Central memory CD4-positive, alpha-beta T cell (primary cell): Measurements from ENCODE around the gene POLR3E.
"Not testable (repeated sequence)": the region's sequence is repeated elsewhere in the genome, so short reads cannot be mapped to it uniquely, and the experiment has no call there.

Experiments
- DNase-seq: peaks from one replicate; pipeline ENCODE4 v3.0.0; 2022

The POLR3E gene

DNA sequence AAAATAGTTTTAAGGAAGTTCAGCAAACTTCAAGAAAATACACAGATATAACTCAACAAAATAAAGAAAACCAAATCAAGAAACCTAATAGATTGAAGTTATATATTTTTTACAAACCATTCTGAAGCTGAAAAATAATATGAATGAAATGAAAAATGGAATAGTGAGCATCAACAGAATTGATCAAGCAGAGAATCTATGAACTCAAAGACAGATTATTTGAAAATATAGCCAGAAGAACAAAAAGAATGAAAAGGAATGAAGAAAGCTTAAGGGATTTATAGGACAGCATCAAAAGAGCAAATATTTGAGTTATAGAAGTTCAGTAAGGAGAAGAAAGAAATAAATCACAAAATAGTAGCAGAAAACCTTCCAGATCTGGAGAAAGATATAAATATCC is 39.4 kb downstream of the POLR3E start:
- DNase-seq, result no peak

DNA sequence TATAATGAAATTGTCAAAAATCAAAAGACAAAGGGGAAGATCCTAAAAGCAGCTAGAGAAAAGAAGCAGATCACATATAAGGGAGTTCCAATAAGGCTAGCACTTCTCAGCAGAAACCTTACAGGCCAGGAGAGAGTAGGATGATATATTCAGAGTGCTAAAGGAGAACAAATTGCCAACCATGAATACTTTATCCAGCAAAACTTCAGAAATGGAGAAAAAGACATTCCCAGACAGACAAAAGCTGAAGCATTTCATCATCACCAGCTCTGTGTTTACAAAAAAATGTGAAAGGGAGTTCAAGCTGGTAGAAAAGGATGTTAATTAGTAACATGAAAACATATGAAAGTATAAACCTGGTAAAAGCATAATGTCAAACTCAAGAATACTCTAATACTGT is 39.8 kb downstream of the POLR3E start:
- no peak for DNase-seq

DNA sequence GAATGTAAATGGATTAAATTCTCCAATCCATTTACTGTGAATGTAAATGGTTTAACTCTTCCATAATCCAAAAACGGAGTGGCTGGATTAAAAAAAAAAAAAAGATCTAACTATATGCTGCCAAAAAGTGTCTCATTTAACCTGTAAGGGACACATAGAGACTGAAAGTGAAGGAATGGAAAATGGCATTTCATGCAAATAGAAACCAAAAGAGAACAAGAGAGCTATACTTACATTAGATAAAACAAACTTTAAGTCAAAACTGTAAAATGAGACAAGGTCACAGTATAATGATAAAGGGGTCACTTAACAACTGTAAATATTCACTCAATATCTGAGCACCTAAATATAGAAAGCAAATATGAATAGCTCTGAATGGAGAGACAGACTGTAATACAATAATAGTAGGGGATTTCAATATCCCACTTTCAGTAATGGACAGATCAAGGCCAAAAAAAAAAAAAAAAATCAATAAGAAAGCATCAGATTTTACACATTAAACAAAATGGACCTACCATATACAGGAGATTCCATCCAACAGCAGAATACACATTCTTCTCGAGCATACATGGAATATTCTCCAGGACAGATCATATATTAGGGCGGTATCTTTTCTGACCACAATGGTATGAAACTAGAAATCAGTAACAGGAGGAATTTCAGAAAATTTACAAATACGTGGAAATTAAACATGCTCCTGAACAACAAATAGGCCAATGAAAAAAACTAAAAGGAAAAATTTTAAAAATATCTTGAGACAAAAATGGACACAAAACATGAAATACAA is 40.8 kb downstream of the POLR3E start:
- no peak for DNase-seq

DNA sequence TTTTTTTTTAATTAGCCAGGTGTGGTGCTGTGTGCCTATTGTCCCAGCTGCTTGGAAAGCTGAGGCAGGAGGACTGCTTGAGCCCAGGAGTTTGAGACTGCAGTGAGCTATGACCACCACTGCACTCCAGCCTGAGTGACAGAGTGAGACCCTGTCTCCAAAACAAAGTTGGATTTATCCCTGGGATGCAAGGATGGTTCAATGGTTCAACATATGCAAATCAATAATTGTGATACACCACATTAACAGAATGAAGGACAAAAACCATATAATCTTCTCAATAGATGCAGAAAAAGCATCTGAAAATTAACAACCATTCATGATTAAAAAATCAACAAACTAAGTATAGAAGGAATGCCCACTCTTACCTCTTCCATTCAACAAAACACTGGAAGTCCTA is 43.7 kb downstream of the POLR3E start:
- DNase-seq, result no peak

DNA sequence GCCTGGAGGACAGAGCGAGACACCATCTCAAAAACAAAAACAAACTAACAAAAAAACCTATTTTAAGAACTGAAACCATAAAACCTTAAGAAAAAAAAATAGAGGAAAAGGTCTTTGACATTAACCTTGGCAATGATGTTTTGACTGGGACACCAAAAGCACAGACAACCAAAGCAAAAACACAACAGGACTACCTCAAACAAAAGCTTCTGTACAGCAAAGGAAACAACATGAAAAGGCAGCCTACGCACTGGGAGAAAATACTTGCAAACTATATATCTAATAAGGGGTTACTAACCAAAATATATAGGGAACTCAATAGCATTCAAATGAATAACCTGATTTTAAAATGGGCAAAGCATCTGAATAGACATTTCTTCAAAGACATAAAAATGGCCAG is 44.9 kb downstream of the POLR3E start:
- DNase-seq, result no peak

DNA sequence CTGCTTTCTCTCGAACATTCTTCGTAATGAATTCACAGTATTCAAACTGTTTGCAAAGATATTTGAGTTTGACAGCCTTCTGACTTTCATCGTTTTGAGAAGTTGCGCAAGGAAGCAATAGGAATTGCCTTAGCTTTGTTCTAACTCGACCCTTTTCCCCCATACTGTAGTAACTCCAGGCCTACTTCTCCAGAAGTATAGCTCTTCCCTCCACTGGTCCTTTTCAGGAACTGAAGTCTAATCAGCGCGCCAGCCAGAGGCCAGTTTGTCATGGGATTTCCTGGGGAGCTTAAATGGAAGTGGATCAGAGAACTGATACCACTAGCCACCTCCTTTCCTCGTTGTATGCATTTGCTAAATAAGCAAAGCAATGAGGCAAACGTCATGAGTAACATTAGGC is 49.3 kb downstream of the POLR3E start:
- no peak for DNase-seq

DNA sequence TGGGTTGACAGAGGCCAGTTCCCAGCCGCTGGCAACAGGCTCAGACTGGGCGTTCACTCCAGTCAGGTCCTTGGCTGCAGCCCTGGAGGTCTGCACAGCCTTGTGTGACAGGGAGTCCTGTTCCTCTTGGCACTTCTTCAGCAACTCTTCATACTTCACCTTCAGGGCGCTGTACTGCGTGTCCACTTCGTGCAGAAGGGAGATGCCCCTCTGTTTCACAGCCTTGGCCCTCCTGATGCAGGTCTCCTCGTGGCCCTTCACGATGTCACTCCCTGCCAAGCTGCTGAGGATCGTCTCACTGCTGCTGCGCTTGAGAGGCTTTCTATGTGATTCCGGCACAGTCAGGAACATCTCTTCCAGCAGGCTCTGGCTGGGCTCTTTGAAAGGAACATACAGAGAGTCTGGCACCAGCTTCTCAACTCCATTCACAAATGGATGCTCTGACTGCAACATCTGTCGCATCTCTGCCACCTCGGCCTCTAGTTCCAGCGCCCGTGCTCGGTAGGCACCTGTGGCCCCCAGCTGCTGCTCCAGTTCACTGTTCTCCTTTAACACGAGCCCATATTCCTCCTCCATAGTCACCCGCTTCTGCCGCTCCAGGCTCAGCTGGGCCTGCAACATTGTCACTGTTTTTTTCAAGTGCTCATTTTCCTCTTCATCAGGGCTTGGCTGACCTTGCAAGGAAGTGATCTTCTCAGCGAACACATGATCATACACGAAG is 50.1 kb downstream of the POLR3E start:
- no peak for DNase-seq

DNA sequence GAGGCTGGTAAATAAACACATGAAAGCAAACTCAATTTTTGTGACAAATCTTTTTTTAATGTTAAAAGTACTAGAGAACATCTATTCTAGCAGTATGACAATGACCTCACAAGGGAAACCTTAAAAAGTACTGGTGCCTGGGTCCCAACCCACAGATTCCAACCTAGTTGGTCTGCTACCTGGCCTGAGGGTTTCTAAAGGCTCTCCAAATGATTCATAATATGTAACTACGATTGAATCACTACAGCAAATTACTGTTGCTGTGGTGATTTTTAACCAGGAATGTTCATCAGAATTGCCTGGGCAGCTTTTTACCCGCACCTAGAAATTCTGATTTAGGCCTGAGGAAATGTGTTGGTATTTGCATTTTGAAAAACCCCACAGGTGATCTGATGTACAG is 51.1 kb downstream of the POLR3E start:
- no peak for DNase-seq

DNA sequence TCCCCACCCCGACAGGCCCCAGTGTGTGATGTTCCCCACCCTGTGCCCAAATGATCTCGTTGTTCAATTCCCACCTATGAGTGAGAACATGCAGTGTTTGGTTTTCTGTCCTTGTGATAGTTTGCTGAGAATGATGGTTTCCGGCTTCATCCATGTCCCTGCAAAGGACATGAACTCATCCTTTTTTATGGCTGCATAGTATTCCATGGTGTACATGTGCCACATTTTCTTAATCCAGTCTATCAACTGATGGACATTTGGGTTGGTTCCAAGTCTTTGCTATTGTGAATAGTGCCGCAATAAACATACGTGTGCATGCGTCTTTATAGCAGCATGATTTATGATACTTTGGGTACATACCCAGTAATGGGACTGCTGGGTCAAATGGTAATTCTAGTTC is 53.8 kb downstream of the POLR3E start:
- DNase-seq, result not testable (repeated sequence)

DNA sequence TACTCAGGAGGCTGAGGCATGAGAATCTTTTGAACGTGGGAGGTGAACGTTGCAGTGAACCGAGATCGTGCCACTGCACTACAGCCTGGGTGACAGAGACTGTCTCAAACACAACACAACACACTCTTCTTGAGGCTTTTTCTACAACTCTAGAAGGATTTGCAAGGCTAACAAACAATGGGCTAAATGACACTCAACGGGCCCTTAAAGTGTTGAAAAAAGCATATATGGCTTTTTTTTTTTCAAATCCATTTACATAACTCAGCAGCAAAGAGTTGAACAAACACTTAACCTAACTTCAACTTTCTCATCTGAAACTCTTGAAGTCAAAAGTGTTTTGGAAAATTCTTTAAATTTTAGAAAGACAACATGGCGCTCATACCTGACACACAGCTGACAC is 54.9 kb downstream of the POLR3E start:
- no peak for DNase-seq

DNA sequence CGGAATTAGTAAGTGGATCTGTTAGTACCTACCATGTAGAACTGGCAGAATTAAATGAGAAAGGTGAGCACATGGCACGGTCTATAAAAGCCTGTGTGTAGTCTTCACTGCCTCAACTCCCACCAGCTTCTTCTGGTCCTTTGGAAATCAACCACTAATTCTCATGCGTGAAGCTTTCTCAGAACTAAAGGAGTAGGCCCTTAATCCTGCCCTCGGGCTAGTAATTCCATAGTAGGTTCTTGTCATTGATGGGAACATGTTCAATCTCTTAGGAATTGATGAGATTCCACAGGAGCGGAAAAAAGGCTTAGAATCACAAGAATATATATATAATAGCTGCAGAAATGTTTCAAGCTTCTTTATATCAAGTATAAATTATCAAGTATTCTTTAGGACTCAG is 55.5 kb downstream of the POLR3E start:
- DNase-seq, result no peak

DNA sequence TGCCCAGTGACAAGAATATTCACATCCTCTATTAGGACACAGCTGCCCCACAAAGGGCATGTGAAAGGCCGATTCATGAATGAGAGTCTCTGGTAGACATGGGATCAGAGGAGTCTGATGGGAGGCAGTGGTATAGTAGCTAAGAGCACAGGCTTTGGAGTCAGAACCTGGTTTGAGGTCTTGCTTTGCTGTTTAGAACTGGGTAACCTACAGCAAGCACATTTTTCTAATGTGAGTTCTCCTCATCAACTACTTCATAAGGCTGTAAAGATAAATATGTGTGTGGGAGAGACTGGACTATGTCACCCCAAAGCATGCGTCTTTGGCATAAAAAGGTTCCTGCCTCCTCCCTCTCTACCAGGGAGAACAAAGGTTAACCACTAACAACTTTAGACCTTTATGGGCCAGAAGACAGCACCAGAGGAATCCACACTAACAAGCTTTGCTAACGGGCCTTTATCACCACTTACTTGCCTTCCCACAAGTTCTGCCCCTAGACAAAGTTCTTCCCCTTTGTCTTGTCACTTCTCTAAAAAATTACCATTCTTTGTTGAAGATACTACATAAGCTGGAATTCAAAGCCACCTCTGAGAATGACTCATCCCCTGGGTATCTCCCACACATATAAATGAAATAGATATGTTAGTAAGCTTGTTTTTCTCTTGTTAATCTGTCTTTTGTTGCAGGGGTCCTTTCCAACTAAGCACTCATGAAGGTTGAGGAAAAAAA is 56.1 kb downstream of the POLR3E start:
- no peak for DNase-seq

DNA sequence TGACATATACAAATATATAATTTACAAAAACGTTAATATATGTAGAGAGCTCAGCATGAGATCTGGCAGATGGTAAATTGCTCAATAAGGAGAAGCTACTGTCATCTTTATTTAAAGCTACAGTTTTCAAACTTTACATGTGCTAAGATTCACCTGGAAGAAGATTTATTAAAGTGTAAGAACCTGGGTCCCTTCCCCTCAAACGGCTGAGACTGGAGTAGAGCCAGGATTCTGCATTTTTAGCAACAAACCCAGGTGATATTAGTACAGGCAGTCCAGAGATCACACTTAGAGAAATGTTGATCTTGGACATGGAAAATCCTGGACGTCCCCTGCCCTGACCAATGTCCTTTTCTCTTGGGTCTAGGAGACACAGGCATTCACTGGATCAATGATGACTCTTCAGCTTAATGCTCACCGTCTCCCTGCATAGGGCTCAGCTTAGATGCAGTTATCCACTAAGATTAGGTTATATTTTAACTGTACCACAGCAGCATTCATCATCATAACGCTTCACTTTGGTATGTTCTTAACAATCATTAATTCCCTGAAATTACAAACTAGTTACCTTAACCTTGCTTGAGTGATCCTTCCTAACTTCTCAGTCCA is 56.8 kb downstream of the POLR3E start:
- no peak for DNase-seq

DNA sequence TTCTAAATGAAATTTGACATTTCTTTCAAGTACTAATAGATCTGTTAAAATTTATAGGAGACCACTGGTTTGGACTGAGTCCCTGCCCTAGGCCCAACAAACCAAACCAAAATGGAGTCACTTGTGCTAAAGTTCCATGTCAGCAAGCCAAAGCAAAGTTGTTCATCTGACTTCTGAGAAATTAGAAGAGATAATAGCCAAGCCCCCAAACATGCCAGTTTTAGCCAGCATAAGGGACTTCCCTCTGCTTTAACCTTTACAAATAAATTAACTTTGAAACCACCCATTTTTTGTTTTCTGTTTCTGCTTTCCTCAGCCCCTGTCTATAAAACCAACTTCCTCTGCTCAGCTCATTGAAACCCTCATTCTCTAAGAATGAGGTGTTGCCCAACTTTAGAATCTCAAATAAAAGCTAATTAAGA is 58.3 kb downstream of the POLR3E start:
- DNase-seq, result no peak

DNA sequence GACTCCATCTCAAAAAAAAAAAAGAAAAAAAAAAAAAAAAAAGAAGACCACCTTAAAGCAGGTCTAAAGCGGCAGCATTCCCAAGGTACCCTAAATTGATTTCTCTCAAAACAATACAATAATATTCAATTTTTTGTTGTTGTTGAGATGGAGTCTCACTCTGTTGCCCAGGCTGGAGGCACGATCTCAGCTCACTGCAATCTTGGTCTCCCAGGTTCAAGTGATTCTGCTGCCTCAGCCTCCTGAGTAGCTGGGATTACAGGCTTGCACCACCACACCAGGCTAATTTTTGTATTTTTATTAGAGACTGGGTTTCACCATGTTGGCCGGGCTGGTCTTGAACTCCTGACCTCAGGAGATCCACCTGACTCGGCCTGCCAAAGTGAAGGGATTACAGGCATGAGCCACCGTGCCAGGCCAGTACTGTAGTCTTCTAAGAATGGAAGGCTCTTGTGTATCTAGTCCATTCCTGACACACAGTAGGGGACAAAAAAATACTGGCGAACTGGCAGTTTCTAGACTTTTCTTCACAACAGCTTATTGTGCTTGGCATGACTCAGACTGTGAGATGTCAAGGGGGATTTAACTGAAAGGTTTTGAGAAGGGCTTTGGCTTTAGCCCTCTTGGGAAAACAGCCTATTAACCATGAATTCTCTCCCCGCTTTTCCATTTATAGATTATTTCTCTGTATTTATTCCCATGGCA is 59.9 kb downstream of the POLR3E start:
- DNase-seq, result no peak

DNA sequence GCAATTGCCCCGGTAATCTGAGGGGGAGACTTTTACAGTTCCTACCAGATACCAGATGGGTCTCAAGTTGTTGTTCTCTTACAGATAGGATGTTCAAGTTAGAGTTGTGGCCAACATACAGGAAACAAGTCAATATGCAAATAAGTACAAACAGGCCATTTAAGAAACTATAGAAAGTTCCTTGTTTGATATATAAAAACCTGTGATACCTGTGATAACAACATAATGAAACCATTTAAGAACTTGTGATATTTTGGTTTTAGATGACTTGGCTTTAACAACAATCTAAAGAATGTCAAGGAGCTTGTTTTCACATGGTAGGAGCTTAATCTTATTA is 60.4 kb downstream of the POLR3E start:
- DNase-seq, result peak; percentile 48

DNA sequence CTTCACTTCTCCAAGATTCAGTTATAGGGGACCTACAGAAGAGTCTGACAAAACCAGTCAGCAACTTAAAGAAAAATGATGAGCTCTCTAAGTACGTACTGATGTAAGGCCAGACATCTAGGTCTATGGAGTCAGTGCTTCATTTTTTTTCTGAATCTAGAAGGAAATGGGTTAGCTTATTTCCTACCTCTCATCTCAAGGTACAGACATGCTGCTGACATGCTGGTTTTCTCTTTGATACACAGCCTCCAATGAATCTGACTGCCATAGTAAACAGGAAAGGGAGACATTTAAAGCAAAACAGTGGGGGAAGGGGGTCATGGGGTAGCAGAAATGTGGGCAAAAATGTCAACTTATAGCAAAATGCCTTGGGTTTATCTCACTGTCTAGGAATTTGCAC is 60.8 kb downstream of the POLR3E start:
- DNase-seq, result peak; percentile 76

DNA sequence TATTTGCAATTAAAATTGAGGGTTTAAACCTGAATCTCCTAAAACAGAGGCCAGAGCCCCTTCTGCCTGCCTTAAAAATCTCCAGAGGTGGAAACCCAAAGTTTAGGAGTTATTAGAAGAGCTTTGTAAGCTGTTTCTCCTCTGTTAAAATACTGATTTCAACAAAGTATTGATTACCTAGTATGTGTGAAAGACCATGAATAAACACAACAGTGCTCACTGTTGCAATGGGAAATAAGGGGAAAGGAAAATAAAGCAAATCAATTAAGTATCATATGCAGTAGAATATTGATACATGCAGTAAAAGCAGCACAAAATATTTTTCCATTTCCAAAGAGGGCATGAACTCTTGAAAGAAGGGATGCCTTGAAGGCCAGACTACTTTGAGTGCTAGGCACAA is 62.5 kb downstream of the POLR3E start:
- no peak for DNase-seq

DNA sequence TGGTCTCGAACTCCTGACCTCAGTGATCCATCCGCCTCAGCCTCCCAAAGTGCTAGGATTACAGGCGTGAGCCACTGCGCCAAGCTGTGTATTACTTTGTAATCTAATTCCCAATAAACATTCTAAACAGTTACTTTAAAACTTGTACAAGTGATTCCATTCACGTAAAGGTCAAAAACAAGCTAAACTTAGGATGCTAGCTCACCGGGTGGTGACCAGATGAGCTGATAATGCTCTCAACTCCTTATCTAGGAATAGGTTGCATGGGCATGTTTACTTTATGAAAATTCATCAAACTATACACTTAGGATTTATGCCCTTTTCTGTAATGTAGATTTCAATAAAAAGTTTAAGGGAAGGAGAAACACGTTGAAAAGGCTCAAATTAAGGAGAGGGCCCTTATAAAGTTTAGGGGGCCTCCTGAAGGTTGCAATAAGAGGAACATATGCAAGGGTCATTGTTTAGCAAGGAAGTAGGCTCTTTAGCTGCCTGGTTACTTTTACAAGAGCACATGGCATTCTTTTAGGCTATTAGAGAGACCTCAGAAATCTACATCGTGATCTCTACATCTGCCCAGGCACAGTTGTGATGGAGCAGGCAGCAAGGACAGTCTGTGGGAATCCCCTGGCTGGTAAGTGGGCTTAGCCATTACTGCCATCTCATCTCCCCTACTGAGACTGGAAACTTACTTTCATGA is 63.9 kb downstream of the POLR3E start:
- DNase-seq, result no peak

DNA sequence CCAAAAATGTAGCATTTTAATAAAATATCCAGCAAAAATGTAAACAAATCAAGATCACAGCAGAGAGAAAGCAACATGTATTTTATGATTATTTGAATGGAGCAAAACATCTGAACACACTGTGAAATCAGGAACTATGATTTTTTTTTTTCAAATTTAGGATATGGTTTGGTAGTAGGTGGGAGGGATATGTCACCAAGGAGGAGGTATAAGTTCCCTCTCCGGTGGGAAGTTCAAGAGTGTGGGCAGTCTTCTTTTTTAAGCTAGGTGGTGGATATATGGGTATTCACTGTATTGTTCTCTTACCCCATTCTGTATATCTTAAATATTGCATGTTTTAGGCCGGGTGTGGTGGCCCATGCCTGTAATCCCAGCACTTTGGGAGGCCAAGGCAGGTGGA is 67.0 kb downstream of the POLR3E start:
- DNase-seq, result no peak

DNA sequence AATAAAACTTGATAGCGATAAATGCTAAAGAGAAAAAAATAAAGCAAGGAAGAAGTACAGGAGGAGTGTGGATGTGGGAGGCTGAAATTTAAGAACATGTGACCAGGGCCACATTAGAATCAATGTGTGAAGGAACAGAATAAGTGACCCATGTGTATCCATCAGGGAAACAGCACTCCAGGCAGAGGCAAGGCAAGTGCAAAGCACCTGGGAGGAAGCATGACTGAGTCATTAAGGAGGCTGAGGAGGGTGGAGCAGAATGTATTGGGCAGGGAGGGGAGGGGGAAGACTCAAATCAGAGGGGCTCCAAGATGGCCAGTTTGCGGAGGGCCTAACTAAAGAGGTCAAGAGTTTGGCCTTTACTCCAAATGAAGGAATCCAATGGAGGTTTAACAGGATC is 69.2 kb downstream of the POLR3E start:
- no peak for DNase-seq

DNA sequence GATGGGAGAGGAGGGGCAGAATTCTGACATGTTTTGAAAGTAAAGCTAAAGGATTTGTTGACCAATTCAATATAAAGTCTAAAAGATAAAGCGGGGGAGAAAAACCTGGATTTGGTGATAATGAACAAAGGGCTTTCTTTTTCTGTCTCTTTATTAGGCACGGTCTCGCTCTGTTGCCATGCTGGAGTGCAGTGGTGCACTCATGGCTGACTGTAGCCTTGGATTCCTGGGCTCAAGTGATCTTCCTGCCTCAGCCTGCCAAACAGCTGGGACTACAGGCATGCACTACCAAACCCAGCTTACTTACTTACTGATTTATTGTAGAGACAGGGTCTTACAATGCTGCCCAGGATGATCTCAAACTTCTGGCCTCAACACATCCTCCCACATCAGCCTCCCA is 69.7 kb downstream of the POLR3E start:
- no peak for DNase-seq
